HG03159 (cell line): ENCODE data around the gene MORF4L2.
A peak's percentile ranks its signal among the peaks of the same experiment; 100 is the strongest.

Source experiments
- ATAC-seq: cut with Tn5 transposase; IDR thresholded peaks from one replicate; pipeline ENCODE4 v1.9.1; 2021; ENCODE audit warnings: mild to moderate bottlenecking, moderate library complexity; ENCODE audit not compliant: unreplicated experiment

MORF4L2 gene

DNA sequence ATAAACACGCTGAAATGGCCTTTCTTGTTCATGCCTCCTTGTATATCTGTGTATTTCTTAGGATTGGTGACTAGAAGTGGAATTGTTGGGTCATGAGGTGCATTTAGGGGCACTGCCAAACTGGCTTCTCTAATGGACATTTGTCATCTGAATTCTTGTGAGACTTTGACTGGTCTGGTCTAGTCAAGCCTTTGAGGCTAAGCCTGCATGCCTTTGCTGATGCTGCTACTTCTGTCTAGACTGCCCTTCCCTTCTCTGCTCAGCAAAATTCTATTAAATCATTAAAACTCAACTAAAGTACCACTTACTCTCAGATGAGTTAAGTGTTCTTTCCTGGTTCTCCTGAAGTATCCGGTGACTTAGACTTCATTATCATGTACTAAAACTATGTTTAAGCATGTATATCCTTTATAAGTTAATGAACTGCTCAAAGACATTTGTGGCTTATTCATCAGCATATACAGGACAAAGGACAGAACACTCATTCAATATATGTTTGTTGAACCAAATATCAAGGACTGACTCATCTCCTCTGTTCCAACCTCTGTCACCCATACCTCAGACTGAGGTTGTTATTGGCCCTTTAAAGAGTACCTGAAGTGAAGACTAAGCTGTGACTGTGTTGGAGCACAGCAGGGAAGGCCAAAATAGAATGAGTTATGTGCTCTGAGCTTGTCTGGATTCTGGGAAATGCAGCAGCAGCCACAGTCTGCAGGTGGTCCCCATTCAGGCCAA, 48.7 kb downstream of the MORF4L2 start:
- no peak for ATAC-seq

- no peak for ATAC-seq
These were observed 51.1 kb downstream of the MORF4L2 start for GRCh38 chrX:103635436-103635835.

DNA sequence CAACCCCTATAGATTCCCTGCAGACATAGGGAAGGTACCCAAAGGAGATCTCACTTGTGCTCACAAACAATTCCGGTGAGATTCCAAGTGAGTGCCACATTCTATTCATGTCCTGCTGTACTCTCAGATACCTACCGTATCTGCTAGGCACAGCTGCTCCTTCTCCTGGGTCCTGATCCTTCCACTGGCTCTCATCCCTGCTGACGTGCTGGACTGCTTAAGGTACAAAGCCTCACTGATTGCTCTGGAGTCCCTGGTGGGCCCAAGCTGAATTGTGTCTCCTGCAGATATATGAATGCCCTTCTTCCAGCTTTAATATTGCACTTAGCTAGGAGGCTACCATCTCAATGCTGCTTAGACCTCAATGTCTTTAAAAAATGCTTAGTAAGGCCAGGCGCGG, 55.4 kb downstream of the MORF4L2 start:
- ATAC-seq, result no peak

GRCh38 chrX:103630171-103630511, 56.4 kb downstream of the MORF4L2 start:
- no peak for ATAC-seq

DNA sequence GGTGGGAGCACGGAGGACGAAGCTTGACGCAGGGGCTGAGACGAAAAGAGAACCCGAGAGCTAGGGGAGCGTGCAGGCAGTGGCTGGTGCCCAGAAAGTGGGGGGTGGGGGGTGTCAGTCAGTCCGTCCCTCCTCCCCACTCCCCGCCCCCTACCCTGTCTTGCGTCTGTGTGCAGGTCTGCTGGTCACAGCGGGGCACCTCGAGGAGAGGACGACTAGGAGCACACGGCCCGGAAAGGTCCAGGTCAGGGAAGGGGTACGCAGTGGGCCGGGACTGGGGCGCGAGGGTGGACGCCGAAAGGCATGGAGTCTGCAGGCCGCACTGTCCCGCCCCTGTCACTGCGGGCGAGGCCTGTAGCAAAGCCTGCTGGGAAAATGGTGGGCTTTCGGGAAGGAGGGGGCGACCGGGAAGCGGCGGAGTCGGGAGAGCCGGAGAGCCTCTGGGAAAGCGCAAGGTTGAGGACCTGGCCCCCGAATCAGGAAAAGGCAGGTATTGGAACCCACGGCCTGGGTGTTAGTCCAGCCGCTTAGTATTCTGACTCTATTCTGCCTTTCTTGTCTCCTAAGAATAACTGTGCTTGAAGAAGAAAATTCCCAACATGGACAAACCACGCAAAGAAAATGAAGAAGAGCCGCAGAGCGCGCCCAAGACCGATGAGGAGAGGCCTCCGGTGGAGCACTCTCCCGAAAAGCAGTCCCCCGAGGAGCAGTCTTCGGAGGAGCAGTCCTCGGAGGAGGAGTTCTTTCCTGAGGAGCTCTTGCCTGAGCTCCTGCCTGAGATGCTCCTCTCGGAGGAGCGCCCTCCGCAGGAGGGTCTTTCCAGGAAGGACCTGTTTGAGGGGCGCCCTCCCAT, 57.0 kb downstream of the MORF4L2 start:
- ATAC-seq, result peak; percentile 30

DNA sequence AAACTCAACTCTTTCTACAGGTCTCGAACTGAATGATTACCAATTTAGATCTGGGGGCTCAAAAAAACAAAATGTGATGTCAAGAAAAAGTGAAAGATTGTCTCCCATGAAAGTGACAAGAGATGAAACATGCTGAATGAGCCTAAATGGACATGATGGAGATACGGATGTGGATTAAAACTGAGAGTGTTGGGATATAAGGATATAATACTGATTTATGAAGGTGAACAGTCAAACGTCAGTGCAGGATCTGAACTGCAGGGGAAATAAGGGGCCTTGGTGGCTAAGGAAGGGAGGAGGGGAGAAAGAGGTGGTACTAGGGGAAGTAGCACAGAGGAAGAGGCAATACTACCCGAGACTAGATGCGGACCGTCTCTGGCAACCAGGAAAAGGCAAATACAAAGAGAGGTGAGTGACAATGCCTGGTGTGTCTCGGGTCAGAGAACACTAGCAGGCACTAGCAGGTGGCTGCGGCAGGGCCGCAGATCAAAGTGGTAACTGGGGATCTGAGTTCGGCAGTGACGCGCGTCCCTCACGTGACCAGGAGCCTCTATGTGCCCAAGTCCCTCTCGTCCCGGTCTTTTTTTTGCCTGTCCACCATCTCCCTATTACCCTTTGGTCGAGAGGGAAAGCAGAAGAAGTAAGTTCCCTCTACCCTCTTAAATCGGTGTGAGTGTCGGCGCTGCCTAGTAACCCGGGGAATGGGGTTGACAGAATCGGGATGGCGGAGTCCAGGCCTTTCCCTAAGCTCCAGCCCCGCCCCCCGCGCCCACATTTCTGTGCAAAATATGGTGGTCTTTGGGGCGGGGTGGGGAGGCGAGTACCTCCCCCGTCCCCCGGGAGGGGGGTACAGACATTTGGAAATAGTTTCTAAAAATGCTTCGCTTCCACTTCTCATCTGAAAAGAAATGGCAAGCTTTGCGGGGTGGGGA, 57.8 kb downstream of the MORF4L2 start, which contains the start of gene TCEAL1:
Gene TCEAL1, plus strand, starts transcription at position 590 of the 932 bp plus-strand sequence. CDS start 942 bp downstream, outside the sequence.
- peak; percentile 61 for ATAC-seq

GRCh38 chrX:103626855-103627254, 59.6 kb downstream of the MORF4L2 start:
- ATAC-seq, result no peak
